Gastrocnemius medialis (tissue), 4 donors: ENCODE measurements around the gene TTC28. TPM values are rescaled to one million over a fixed set of nuclear protein-coding genes. Genes with fewer than 3 reads are reported as not detected.

Experiments used
- ATAC-seq, 2 donors: fragments of 150-250 bp; one replicate each; pipeline ENCODE4 v1.9.1; 2016
- DNase-seq, 2 donors: peaks; one replicate each; pipeline ENCODE4 v3.0.0-alpha.2; 2019
- H3K27ac ChIP-seq, 4 donors: fragments of 200-600 bp; sonication (generic); 1 replicate in 1 of 4; 2 replicates in 3 of 4; pipeline ENCODE4 v1.5.1; 2016 to 2018; ENCODE audit warnings: mild to moderate bottlenecking in 2 of 4, moderate library complexity in 1 of 4
- H3K27me3 ChIP-seq, 3 donors: fragments of 200-600 bp; sonication (generic) in 2 of 3; 1 replicate in 1 of 3; 2 replicates in 2 of 3; pipeline versions ENCODE4 v1.5.1 to v1.6.0; 2016 to 2019; ENCODE audit warnings: mild to moderate bottlenecking in 1 of 3, moderate library complexity in 1 of 3
- H3K36me3 ChIP-seq, 2 donors: fragments of 200-600 bp; sonication (generic) in 1 of 2; one replicate each; pipeline ENCODE4 v1.5.1; 2017 to 2018
- H3K4me1 ChIP-seq, 2 donors: fragments of 200-600 bp; sonication (generic) in 1 of 2; one replicate each; pipeline ENCODE4 v1.5.1; 2016 to 2017; ENCODE audit warnings: mild to moderate bottlenecking in 2 of 2
- H3K4me3 ChIP-seq, 4 donors: fragments of 200-600 bp; sonication (generic) in 3 of 4; 1 replicate in 1 of 4; 2 replicates in 3 of 4; pipeline ENCODE4 v1.5.1; 2016 to 2019; ENCODE audit warnings: mild to moderate bottlenecking in 2 of 4
- H3K9me3 ChIP-seq, 3 donors: fragments of 200-600 bp; sonication (generic) in 2 of 3; 1 replicate in 1 of 3; 2 replicates in 2 of 3; pipeline ENCODE4 v1.5.1; 2016 to 2019
- CTCF ChIP-seq, 5 experiments: fragments of 450-650 bp in 3 of 5; fragments of 200-600 bp in 2 of 5; sonication (generic) in 2 of 5; IDR thresholded peaks in 4 of 5; conservative IDR thresholded peaks in 1 of 5; 1 replicate in 4 of 5; 2 replicates in 1 of 5; pipeline ENCODE4 v1.5.1; 2016 to 2019; ENCODE audit warnings: antibody characterized with exemption in 5 of 5, mild to moderate bottlenecking in 3 of 5, moderate library complexity in 3 of 5
- POLR2A ChIP-seq, 2 donors: fragments of 450-650 bp; IDR thresholded peaks; one replicate each; pipeline ENCODE4 v1.6.1; 2017; ENCODE audit warnings: antibody characterized with exemption in 2 of 2, mild to moderate bottlenecking in 2 of 2, moderate library complexity in 2 of 2
- in situ Hi-C, 4 donors: fragments of 200-750 bp; cut with MboI; loops; one replicate each; pipeline versions ENCODE4 v1.15.0 to v1.8.0; 2017; ENCODE audit warnings: low sequenced_read_pairs in 4 of 4
- intact Hi-C: fragments of 100-400 bp; cut with DNase I; formaldehyde crosslinking; loops from one replicate; pipeline ENCODE4 v1.15.1; 2023; ENCODE audit warnings: low total_unique reads
- total RNA-seq, 4 donors: library from RNA; depleted of rRNA; stranded (reverse); fragments of >200 nt; gene quantifications; one replicate each; pipeline versions ENCODE4 v1.1.0 to v1.2.3, GENCODE V29; 2016

The TTC28 gene
- total RNA-seq, 4 donors from 2014 or later, result 6.3 to 18.1 (median 8.4) TPM

DNA sequence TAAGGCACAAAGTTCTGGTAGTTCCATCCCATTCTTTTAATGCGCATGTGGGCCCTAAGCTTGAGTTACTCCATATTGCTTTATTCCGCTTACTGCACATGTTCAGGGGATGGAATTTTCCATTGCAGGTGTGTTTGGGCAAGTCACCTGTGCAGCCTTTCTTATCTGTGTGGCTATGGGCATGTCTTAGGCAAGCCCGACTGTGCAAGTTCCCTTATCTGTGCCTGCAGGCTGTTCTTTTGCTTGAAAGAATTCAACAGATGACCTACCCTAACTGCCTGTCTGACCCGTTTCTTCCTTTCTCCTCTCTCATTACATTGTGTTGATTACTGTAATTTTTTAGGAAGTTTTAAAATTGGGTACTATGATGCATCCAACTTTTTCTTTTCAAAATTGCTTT lies 363.6 kb downstream of the TTC28 start:
- ATAC-seq, result no peak
- intact Hi-C loops (no loop called here), in situ Hi-C loops (no loop called here)
- Histone ChIP-seq H3K27me3 (no peaks in the 10 kb centered on the region), H3K36me3 (no peaks in the 10 kb centered on the region), H3K4me3 (no peak overlapping the region), H3K27ac (no peak overlapping the region), H3K4me1 (no peaks in the 10 kb centered on the region), H3K9me3 (no peaks in the 10 kb centered on the region)
- no peak for DNase-seq
- TF ChIP-seq CTCF (IDR thresholded peaks at IDR 0.05 in 4 of 5, conservative IDR thresholded peaks at IDR 0.05 in 1 of 5) (no peak), POLR2A (IDR thresholded peaks at IDR 0.05) (no peak)

DNA sequence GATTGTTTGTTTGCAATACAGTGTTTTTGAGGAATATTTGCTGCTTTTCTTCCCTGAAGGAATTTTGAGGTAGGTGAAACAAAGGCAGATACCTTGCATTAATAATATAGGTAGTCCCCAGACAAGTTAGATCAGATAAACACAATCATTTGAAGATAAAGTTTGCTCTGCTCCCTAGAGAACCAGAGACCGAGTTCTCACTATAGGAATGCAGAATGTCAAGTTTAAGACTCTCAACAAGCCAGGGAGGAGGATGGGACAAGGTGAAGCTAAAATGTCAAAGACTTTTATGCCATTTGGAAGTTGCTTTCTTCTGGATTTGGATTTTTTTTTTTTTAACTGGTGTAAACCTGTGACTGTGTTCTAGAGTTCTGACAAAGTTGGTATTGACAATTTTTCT lies 364.7 kb downstream of the TTC28 start:
- intact Hi-C loops (no loop called here), in situ Hi-C loops (no loop called here)
- no peak for ATAC-seq

DNA sequence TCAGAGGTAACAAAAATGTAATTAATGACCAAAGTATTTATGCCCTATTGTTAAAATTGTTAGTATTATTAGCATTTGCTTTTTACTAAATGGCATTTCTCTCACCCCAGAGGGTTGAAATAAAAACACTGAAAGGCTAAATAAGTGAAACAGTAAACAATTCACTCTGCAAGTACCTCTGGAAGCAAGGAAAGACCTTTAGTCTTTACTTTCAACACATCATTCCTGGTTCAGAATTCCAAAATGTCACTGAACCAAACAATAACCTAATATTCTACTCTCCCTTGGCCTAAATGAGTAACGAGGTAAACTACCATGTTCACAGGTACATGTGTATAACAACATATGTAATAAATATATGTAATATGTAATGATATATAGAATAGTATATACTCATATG lies 369.3 kb downstream of the TTC28 start:
- Histone ChIP-seq H3K36me3 (no peaks in the 10 kb centered on the region), H3K27ac (no peak overlapping the region), H3K4me1 (no peaks in the 10 kb centered on the region), H3K4me3 (no peak overlapping the region), H3K9me3 (no peaks in the 10 kb centered on the region), H3K27me3 (no peaks in the 10 kb centered on the region)
- in situ Hi-C loops, result no loop called here
- ATAC-seq, result no peak
- intact Hi-C loops, result no loop called here
- DNase-seq, result no peak
- TF ChIP-seq CTCF (IDR thresholded peaks at IDR 0.05 in 4 of 5, conservative IDR thresholded peaks at IDR 0.05 in 1 of 5) (no peak), POLR2A (IDR thresholded peaks at IDR 0.05) (no peak)

More for the DNA sequence above, 364.7 kb downstream of the TTC28 start:
- no peak overlapping the region for H3K27ac ChIP-seq
- H3K9me3 ChIP-seq, result no peaks in the 10 kb centered on the region
- no peaks in the 10 kb centered on the region for H3K4me1 ChIP-seq
- DNase-seq, result no peak
- no peaks in the 10 kb centered on the region for H3K27me3 ChIP-seq
- no peak for TF ChIP-seq POLR2A (IDR thresholded peaks at IDR 0.05)
- no peak for TF ChIP-seq CTCF (IDR thresholded peaks at IDR 0.05 in 4 of 5, conservative IDR thresholded peaks at IDR 0.05 in 1 of 5)
- H3K4me3 ChIP-seq, result no peak overlapping the region
- H3K36me3 ChIP-seq, result no peaks in the 10 kb centered on the region

DNA sequence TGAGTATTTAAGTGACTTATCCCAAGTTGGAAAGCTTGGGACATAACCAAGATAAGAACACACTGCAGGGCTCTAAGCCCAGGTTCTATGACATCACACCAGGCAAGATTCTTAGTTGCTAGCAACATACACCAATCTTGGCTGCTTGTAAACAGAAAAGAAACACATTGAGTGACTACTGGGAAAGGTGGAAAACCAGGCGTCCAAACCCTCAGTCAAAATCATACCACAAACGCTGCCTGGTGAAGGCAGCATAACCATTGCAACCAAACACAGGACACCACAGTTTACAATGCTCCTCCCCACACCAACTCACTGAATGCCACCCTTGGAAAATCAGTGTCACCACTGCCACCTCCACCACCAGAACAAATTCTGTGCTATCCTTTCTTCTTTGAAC lies 379.9 kb downstream of the TTC28 start:
- peak in 1 of 2 donors; percentile 39 for ATAC-seq
- H3K27ac ChIP-seq, result no peak overlapping the region
- peaks cover 0 to 16% of the 10 kb centered on the region in 2 donors for H3K4me1 ChIP-seq
- no peaks in the 10 kb centered on the region for H3K36me3 ChIP-seq
- no peaks in the 10 kb centered on the region for H3K27me3 ChIP-seq
- DNase-seq, result no peak
- intact Hi-C loops, result no loop called here
- no peak for TF ChIP-seq POLR2A (IDR thresholded peaks at IDR 0.05)
- TF ChIP-seq CTCF (IDR thresholded peaks at IDR 0.05 in 4 of 5, conservative IDR thresholded peaks at IDR 0.05 in 1 of 5), result no peak
- no peaks in the 10 kb centered on the region for H3K9me3 ChIP-seq
- H3K4me3 ChIP-seq, result no peak overlapping the region
- in situ Hi-C loops, result no loop called here

DNA sequence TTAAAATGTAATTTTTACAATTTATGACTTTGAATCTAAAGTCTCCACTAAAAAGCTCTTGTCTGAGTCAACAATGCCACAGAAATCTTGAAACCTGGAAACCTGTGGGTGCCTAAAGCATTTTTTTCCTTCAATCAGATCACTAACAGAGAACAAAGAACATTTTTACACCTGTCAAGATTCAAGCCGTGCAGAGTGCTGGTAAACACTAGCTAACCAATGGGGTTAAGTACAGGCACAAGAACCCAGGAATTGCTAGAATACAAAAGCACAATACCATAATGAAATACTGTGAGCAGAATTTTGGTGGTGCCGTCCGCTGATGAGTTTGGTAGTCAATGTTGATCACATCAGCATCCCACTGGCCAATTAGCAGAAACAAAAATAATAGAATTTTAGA lies 380.3 kb downstream of the TTC28 start:
- DNase-seq (no peak), ATAC-seq (no peak)
- Histone ChIP-seq H3K27ac (no peak overlapping the region), H3K4me3 (no peak overlapping the region), H3K9me3 (no peaks in the 10 kb centered on the region), H3K27me3 (no peaks in the 10 kb centered on the region), H3K36me3 (no peaks in the 10 kb centered on the region), H3K4me1 (peaks cover 0 to 16% of the 10 kb centered on the region in 2 donors)
- intact Hi-C loops, result no loop called here
- no peak for TF ChIP-seq CTCF (IDR thresholded peaks at IDR 0.05 in 4 of 5, conservative IDR thresholded peaks at IDR 0.05 in 1 of 5)
- no peak for TF ChIP-seq POLR2A (IDR thresholded peaks at IDR 0.05)
- in situ Hi-C loops, result no loop called here
